ENCODE data around the gene SPG7. TPM values are rescaled to one million over a fixed set of nuclear protein-coding genes. Genes with fewer than 3 reads are reported as not detected.

Gene SPG7
- total RNA-seq, 1 donor from 2014 or later: 122 TPM

DNA sequence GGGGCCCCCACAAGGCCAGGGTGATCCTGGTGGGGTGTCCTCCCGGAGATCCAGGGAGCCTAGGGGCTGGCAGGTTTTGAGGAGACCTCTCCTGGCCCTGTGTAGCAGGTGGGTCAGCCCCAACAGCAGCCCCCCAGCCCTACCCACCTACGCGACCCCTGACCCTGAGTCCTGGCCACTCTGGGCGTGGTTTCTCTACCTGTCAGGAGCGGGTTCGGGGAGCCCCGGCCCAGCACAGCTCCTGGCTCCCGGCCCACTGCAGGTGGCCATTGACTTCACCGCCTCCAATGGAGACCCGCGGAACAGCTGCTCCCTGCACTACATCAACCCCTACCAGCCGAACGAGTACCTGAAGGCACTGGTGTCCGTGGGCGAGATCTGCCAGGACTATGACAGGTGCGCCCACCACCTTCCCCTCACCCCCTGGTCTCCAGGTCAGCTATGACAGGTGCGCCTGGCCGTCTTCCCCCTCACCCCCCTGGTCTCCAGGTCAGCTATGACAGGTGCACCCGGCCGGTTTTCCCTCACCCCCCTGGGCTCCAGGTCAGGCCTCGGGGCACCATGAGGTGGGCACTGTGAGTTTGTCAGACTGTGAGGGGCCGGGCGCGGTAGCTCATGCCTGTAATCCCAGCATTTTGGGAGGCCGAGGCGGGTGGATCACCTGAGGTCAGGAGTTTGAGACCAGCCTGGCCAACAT is 80.4 kb downstream of the SPG7 start:
- Histone ChIP-seq H3K27ac (no peak overlapping the region), H3K36me3 (no peaks in the 10 kb centered on the region), H3K9me3 (ENCODE audit: low read depth) (no peaks in the 10 kb centered on the region), H3F3A (ENCODE audit: low read depth) (no peaks in the 10 kb centered on the region), H3K79me2 (ENCODE audit: low read depth) (no peaks in the 10 kb centered on the region), H3K4me1 (peaks cover 5% of the 10 kb centered on the region), H3K4me2 (no peak overlapping the region), H4K20me1 (ENCODE audit: low read depth) (no peaks in the 10 kb centered on the region), H2AFZ (replicated peaks) (no peak overlapping the region), H3K27me3 (no peaks in the 10 kb centered on the region), H3K9ac (no peak overlapping the region), H3K4me3 (no peak overlapping the region)
- Mint-ChIP-seq H3K27me3 (ENCODE audit: insufficient read depth, low read depth) (peaks cover 2% of the 10 kb centered on the region), H3K36me3 (no peaks in the 10 kb centered on the region), H3K9me3 (no peaks in the 10 kb centered on the region), H3K4me3 (no peak overlapping the region), H3K4me1 (peaks cover 2% of the 10 kb centered on the region), H3K27ac (no peak overlapping the region)
- no peak for TF ChIP-seq CTCF (IDR thresholded peaks at IDR 0.05)
- no peak for TF ChIP-seq EZH2phosphoT487 (IDR thresholded peaks at IDR 0.05)
- no peak for TF ChIP-seq EZH2 (IDR thresholded peaks at IDR 0.05)
- no peak for DNase-seq (ENCODE audit: low spot score)

- Histone ChIP-seq H3K27me3 (no peaks in the 10 kb centered on the region), H4K20me1 (ENCODE audit: low read depth) (no peaks in the 10 kb centered on the region), H3K79me2 (ENCODE audit: low read depth) (no peaks in the 10 kb centered on the region), H3K9ac (no peak overlapping the region), H3F3A (ENCODE audit: low read depth) (no peaks in the 10 kb centered on the region), H2AFZ (replicated peaks) (no peak overlapping the region), H3K4me3 (no peak overlapping the region), H3K4me2 (no peak overlapping the region), H3K36me3 (no peaks in the 10 kb centered on the region), H3K4me1 (peaks cover 5% of the 10 kb centered on the region), H3K9me3 (ENCODE audit: low read depth) (no peaks in the 10 kb centered on the region), H3K27ac (no peak overlapping the region)
- no peak overlapping the region for H3K27ac Mint-ChIP-seq
- no peaks in the 10 kb centered on the region for H3K36me3 Mint-ChIP-seq
- peaks cover 2% of the 10 kb centered on the region for H3K27me3 Mint-ChIP-seq (ENCODE audit: insufficient read depth, low read depth)
- H3K9me3 Mint-ChIP-seq: no peaks in the 10 kb centered on the region
- TF ChIP-seq CTCF (IDR thresholded peaks at IDR 0.05) (no peak), EZH2phosphoT487 (IDR thresholded peaks at IDR 0.05) (no peak), EZH2 (IDR thresholded peaks at IDR 0.05) (no peak)
- DNase-seq (ENCODE audit: low spot score): no peak
- H3K4me1 Mint-ChIP-seq: peaks cover 3% of the 10 kb centered on the region
- no peak overlapping the region for H3K4me3 Mint-ChIP-seq
Observed at GRCh38 chr16:89589241-89589926, 81.2 kb downstream of the SPG7 start.

- H3K27me3 Mint-ChIP-seq (ENCODE audit: insufficient read depth, low read depth): peaks cover 2% of the 10 kb centered on the region
- TF ChIP-seq EZH2 (IDR thresholded peaks at IDR 0.05): no peak
- no peak for TF ChIP-seq CTCF (IDR thresholded peaks at IDR 0.05)
- TF ChIP-seq EZH2phosphoT487 (IDR thresholded peaks at IDR 0.05): no peak
Observed at GRCh38 chr16:89593841-89594240, 85.6 kb downstream of the SPG7 start.

More at GRCh38 chr16:89593841-89594240, 85.6 kb downstream of the SPG7 start:
- no peak for DNase-seq (ENCODE audit: low spot score)
- no peaks in the 10 kb centered on the region for H3K9me3 ChIP-seq (ENCODE audit: low read depth)
- Mint-ChIP-seq H3K4me1 (peaks cover 6% of the 10 kb centered on the region), H3K9me3 (no peaks in the 10 kb centered on the region), H3K36me3 (no peaks in the 10 kb centered on the region), H3K4me3 (peak overlapping the region; percentile 21), H3K27ac (no peak overlapping the region)
- no peak overlapping the region for H3K4me3 ChIP-seq
- no peak overlapping the region for H2AFZ ChIP-seq (replicated peaks)
- H3K27me3 ChIP-seq: no peaks in the 10 kb centered on the region
- H3K9ac ChIP-seq: no peak overlapping the region
- no peaks in the 10 kb centered on the region for H3K79me2 ChIP-seq (ENCODE audit: low read depth)
- H3K36me3 ChIP-seq: no peaks in the 10 kb centered on the region
- H3K4me1 ChIP-seq: no peaks in the 10 kb centered on the region
- H3K27ac ChIP-seq: no peak overlapping the region
- H3K4me2 ChIP-seq: no peak overlapping the region
- no peaks in the 10 kb centered on the region for H4K20me1 ChIP-seq (ENCODE audit: low read depth)
- H3F3A ChIP-seq (ENCODE audit: low read depth): no peaks in the 10 kb centered on the region
